K562 (cell line): ENCODE results near the gene SLC22A23. TPM values are rescaled to one million over a fixed set of nuclear protein-coding genes. Genes with fewer than 3 reads are reported as not detected.
A peak's percentile ranks its signal among the peaks of the same experiment; 100 is the strongest.

Experiments used
- CTBP1 ChIP-seq: fragments of 450-650 bp; IDR thresholded peaks from 2 replicates; pipeline ENCODE4 v1.6.1; 2016; ENCODE audit warnings: borderline replicate concordance
- DEAF1 ChIP-seq: fragments of 450-650 bp; formaldehyde crosslinking; IDR thresholded peaks from 2 replicates; pipeline ENCODE4 v1.4.0; 2020; ENCODE audit warnings: mild to moderate bottlenecking, moderate library complexity
- ELF4 ChIP-seq: fragments of 450-650 bp; formaldehyde crosslinking; IDR thresholded peaks from 2 replicates; pipeline ENCODE4 v1.4.0; 2022; ENCODE audit warnings: missing genetic modification characterization
- EWSR1 ChIP-seq: fragments of 450-650 bp; IDR thresholded peaks from 2 replicates; pipeline ENCODE4 v1.6.1; 2018; ENCODE audit warnings: borderline replicate concordance, mild to moderate bottlenecking, low read depth, moderate library complexity; ENCODE audit not compliant: partially characterized antibody
- HBP1 ChIP-seq: fragments of 450-650 bp; formaldehyde crosslinking; IDR thresholded peaks from 2 replicates; pipeline ENCODE4 v1.4.0; 2022; ENCODE audit warnings: missing genetic modification characterization
- MED1 ChIP-seq: sonication (generic); formaldehyde crosslinking; IDR thresholded peaks from 2 replicates; pipeline ENCODE4 v1.8.1; 2023; ENCODE audit warnings: missing genetic modification reagents, borderline replicate concordance
- NCOA4 ChIP-seq: fragments of 450-650 bp; IDR thresholded peaks from 2 replicates; pipeline ENCODE4 v1.6.1; 2018; ENCODE audit warnings: mild to moderate bottlenecking; ENCODE audit not compliant: partially characterized antibody
- NELFE ChIP-seq: IDR thresholded peaks from 2 replicates; pipeline ENCODE4 v1.6.1; 2011; ENCODE audit warnings: mild to moderate bottlenecking; ENCODE audit not compliant: insufficient read depth, insufficient read length
- NFRKB ChIP-seq: fragments of 450-650 bp; IDR thresholded peaks from 2 replicates; pipeline ENCODE4 v1.6.1; 2016; ENCODE audit warnings: low read depth
- PBX2 ChIP-seq, 2 experiments: IDR thresholded peaks in 1 of 2; conservative IDR thresholded peaks in 1 of 2; 2 replicates each; pipeline ENCODE4 v1.6.1; 2016; ENCODE audit warnings: low read depth in 2 of 2, mild to moderate bottlenecking in 1 of 2, missing compliant biosample characterization in 1 of 2, missing genetic modification characterization in 1 of 2, moderate library complexity in 1 of 2
- PRDM10 ChIP-seq: fragments of 450-650 bp; IDR thresholded peaks from 2 replicates; pipeline ENCODE4 v1.6.1; 2018; ENCODE audit not compliant: partially characterized antibody
- PRPF4 ChIP-seq: fragments of 200-400 bp; formaldehyde crosslinking; IDR thresholded peaks from one replicate; pipeline ENCODE4 v1.6.1; 2017; ENCODE audit warnings: low read length, low read depth, mild to moderate bottlenecking; ENCODE audit not compliant: insufficient read depth, poor library complexity, severe bottlenecking
- SRSF9 ChIP-seq: fragments of 200-400 bp; formaldehyde crosslinking; IDR thresholded peaks from 2 replicates; pipeline ENCODE4 v1.6.1; 2017; ENCODE audit warnings: low read depth, low read length, borderline replicate concordance
- ZBTB2 ChIP-seq: fragments of 450-650 bp; IDR thresholded peaks from 2 replicates; pipeline ENCODE4 v1.6.1; 2016; ENCODE audit warnings: antibody characterized with exemption
- ZKSCAN3 ChIP-seq: fragments of 250-450 bp; sonication (Bioruptor Pico); IDR thresholded peaks from 2 replicates; pipeline ENCODE4 v1.4.0; 2020
- ZKSCAN8 ChIP-seq: fragments of 200-800 bp; sonication (Bioruptor generic); IDR thresholded peaks from 2 replicates; pipeline ENCODE4 v1.6.1; 2016; ENCODE audit warnings: missing genetic modification characterization, missing compliant biosample characterization
- ZNF3 ChIP-seq: fragments of 250-450 bp; sonication (Bioruptor Pico); IDR thresholded peaks from 2 replicates; pipeline ENCODE4 v1.5.0; 2021; ENCODE audit warnings: mild to moderate bottlenecking, moderate library complexity
- ZNF436 ChIP-seq: fragments of 250-450, 450-650 bp; sonication (Bioruptor Pico); formaldehyde crosslinking; IDR thresholded peaks from 2 replicates; pipeline ENCODE4 v1.7.0; 2020; ENCODE audit warnings: mild to moderate bottlenecking
- polyA plus RNA-seq, 8 experiments: library from polyadenylated mRNA; depleted of rRNA in 4 of 8; stranded (reverse) in 5 of 8; unstranded in 3 of 8; fragments of >200 nt; fragmentation: Nextera tagmentation in 2 of 8; fragmentation: Illumina TruSeq in 1 of 8; extraction: Ambion mirVana in 2 of 8; extraction: Trizol in 1 of 8; gene quantifications; 2 replicates each; pipeline versions ENCODE4 v1.2.1 to v1.2.3, GENCODE V29; 2011 to 2014; ENCODE audit warnings: inconsistent platforms in 1 of 8, missing spikeins in 1 of 8
- total RNA-seq, 7 experiments: library from RNA; depleted of rRNA in 6 of 7; stranded (reverse); fragments of >200 nt in 6 of 7; fragmentation: Illumina TruSeq in 2 of 7; extraction: Trizol in 2 of 7; gene quantifications; 2 replicates each; pipeline versions ENCODE4 v1.2.1 to v1.2.3, GENCODE V29; 2011 to 2021; ENCODE audit warnings: low replicate concordance in 1 of 7

Gene SLC22A23
- total and polyA plus RNA-seq, 9 of the 15 experiments (the other 6 are each of a cell fraction or from before 2014, with no cell fraction given): 0.30 to 8.7 (median 2.5) TPM

- no peak for TF ChIP-seq DEAF1 (CRISPR knock-in tag)
- TF ChIP-seq HBP1 (CRISPR knock-in tag): no peak
- no peak for TF ChIP-seq ZKSCAN8
- no peak for TF ChIP-seq ZNF3 (CRISPR knock-in tag)
- TF ChIP-seq ZKSCAN3 (CRISPR knock-in tag): no peak
- TF ChIP-seq NFRKB: peak; percentile 47; the same call in 1 of the 2 replicates
- TF ChIP-seq NCOA4: no peak
- no peak for TF ChIP-seq EWSR1
- no peak for TF ChIP-seq PBX2 (CRISPR knock-in tag; IDR thresholded peaks at IDR 0.05; ENCODE audit: low read depth)
- TF ChIP-seq PBX2 (tag; conservative IDR thresholded peaks at IDR 0.05; ENCODE audit: low read depth): no peak
- no peak for TF ChIP-seq PRPF4
- no peak for TF ChIP-seq ZNF436 (CRISPR knock-in tag)
- TF ChIP-seq SRSF9: no peak
- peak; percentile 75 for TF ChIP-seq CTBP1
- TF ChIP-seq PRDM10: no peak
- no peak for TF ChIP-seq NELFE
- TF ChIP-seq MED1 (CRISPR knock-in tag): no peak
- TF ChIP-seq ZBTB2: no peak
- TF ChIP-seq ELF4 (CRISPR knock-in tag): no peak
These were observed 66.2 kb downstream of the SLC22A23 start (continued) for GRCh38 chr6:3390698-3391097.
